Measurements from ENCODE around the gene FAM217B.
A peak's percentile ranks its signal among the peaks of the same experiment; 100 is the strongest.
"Not testable (repeated sequence)": the region's sequence is repeated elsewhere in the genome, so short reads cannot be mapped to it uniquely, and the experiment has no call there.

FAM217B gene

DNA sequence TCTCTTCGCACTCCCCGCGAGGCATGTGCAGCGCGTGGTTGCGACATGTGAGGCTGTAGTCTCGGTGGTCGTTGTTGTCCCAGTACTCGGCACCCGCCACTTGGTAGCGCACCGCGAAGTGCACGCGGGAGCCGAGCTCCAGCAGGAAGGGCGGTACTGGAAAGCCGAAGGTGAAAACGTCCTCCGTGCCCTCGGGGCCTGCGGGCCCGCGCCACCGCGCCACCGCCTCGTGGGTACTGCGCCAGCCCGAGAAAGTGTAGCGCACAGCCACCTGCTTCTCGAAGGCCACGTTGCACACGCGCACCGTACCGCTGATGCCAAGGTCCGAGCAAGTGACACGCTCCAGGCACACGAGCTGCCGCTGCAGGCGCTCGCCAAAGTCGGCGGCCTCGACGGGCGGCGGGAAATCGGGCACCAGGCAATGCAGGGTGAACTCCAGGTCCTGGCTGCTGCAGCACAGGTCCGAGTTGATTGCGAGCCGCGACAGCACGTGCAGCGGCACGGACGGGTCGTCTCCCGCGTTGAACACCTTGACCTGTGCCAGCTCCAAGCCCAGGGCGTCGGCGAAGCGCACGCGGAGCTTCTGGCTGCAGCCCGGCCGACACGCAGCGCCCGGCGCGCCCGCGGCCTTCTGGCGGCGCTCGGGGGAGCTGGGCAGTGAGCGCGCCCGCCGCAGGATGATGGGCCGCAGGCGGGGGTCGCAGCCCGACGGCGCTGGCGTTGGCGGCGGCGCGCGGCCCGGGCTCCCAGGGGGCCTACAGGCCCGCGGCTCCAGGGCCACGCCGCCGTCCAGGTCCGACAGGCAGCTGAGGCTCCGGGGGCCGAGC, 924 bp upstream of the FAM217B start:
- no peak for DNase-seq (ENCODE audit: low spot score)

GRCh38 chr20:59939879-59940128, 385 bp upstream of the FAM217B start:
- DNase-seq (ENCODE audit: low spot score), result no peak

DNA sequence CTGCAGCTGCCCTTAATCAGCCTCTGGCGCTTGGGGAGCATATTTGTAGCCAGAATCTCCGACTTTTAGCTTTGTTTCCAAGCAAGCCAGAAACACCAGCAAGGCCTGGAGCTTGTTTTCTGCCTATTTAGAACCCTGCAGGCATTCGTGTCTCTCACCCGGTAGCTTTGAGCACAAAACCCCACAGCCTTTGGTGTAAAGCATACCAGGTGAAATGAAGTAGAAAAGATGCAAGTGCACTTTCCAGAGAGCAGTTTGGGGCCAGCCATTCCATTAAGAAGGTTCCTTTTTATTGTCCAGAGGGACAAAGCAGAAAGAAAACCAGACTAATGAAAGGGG, 736 bp downstream of the FAM217B start:
- DNase-seq (ENCODE audit: low spot score), result no peak

GRCh38 chr20:59942245-59942644, 2.1 kb downstream of the FAM217B start:
- no peak for DNase-seq (ENCODE audit: low spot score)

GRCh38 chr20:59944726-59945125, 4.5 kb downstream of the FAM217B start:
- no peak for DNase-seq (ENCODE audit: low spot score)

DNA sequence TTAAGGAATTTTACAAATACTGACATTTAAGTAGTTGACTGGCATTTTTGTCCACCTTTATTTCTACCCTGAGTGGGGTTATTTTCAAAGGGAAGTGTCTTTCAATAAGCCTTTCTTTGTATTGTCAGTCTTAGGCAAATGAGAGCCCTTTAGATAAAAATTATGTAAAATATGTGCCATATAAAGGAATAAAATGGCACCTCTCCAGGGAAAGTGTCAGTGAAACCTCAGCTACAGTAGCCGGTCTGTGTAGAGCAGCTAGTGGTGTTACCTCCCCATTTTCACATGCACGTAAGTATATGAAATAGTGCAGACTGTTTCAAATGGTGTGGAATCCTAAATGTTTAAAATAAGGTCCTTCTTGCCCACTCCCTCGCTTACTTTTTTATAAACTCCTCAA, 5.0 kb downstream of the FAM217B start:
- no peak for DNase-seq (ENCODE audit: low spot score)

DNA sequence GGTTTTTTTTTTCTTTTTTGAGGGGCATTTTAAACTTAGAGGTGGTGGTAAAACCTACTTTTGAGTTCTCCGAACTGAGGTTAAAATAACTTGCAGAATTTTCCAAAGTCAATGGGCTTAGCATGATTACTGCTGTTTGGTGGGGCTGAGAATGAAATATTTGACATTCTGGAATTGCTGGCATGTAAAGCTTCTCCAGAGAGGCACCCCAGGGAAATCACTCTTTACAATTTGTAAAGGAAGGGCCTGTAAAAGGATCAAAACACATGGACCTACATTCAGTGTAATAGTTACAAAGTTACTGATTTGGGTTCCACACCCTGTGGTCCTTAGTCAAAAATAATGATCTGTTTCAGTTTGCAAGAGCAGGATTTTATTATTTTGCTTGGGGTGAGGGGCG, 5.5 kb downstream of the FAM217B start:
- no peak for DNase-seq (ENCODE audit: low spot score)

- no peak for DNase-seq (ENCODE audit: low spot score)
Measured at GRCh38 chr20:59947376-59947775, 7.2 kb downstream of the FAM217B start.

DNA sequence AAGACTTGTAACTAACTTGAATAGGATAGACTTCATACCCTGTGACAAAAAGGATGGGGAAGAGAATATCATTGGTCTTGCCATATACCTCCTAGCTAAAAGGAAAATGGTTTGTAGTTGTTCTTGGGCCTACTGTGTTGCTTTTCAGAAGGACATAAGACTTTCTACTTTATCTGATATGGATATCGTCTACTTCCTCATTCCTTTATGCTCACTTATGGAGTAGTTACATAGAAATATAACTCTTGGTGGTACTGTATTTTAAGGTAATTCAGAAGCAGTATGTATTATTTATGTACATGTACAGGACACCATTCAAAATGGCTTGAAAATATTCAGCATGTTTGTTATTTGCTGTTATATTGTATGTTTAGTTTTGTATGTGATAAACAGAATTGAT, 8.0 kb downstream of the FAM217B start:
- DNase-seq (ENCODE audit: low spot score), result no peak

GRCh38 chr20:59948828-59949720, 8.9 kb downstream of the FAM217B start:
- DNase-seq (ENCODE audit: low spot score), result peak; percentile 67

- DNase-seq (ENCODE audit: low spot score), result no peak
Measured at GRCh38 chr20:59949911-59950310, 9.7 kb downstream of the FAM217B start.

- DNase-seq (ENCODE audit: low spot score), result no peak
Measured at GRCh38 chr20:59954718-59955117, 14.5 kb downstream of the FAM217B start.

DNA sequence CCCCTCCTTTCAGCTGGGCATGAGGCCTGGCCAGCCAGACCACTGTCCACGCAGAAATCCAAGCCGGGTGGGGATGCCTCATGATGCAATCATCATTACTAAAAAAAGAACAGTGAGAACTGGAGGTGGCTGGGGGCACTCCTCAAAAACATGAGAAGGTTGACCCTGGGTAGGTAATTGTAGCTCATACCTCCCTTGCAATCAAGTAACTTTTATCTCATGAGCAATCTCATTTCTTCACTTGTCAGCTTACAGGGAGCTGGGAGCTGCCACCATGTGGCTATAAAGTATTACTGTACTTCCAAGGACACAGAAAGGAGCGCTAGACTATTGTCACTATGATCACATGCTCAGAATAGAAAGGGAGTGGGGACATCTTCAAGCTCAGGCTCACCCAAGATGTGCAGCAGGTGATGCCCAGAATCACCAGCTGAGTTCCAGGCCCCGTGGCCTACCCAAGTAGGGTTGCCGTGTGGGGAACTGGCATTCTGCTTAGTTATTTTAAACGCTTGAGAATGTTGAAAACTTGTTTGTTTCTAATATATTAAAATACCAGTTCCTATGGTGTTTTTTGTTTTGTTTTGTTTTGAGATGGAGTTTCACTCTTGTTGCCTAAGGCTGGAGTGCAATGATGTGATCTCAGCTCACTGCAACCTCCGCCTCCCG, 15.1 kb downstream of the FAM217B start:
- no peak for DNase-seq (ENCODE audit: low spot score)

- not testable (repeated sequence) for DNase-seq (ENCODE audit: low spot score)
Measured at GRCh38 chr20:59957568-59957967, 17.4 kb downstream of the FAM217B start.

GRCh38 chr20:59958123-59958522, 17.9 kb downstream of the FAM217B start, which contains the start of gene CDH26:
CDH26 (plus strand) TSS chr20:59958423; CDS start chr20:59958727, 304 bp downstream.
- no peak for DNase-seq (ENCODE audit: low spot score)

DNA sequence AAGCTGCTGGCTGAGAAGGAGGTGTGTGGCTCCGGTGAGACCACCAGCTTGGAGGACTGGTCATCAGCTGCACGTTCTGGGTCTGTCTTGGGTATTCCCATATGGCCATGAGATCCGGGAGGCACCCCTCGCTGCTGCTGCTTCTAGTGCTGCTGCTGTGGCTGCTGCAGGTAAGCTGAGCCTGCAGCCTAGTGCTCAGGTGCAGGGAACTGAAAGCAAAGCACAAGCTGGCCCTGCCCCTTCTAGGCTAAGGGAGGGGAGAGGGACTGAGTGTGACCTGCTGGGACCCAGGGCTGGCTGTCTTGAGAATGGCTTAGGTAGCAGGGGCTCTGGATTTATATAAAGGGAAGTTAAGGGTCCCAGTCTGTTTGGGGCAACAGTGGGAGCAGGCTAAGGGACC, 18.4 kb downstream of the FAM217B start:
- no peak for DNase-seq (ENCODE audit: low spot score)

- DNase-seq (ENCODE audit: low spot score), result no peak
Measured at GRCh38 chr20:59961423-59961822, 21.2 kb downstream of the FAM217B start.

DNA sequence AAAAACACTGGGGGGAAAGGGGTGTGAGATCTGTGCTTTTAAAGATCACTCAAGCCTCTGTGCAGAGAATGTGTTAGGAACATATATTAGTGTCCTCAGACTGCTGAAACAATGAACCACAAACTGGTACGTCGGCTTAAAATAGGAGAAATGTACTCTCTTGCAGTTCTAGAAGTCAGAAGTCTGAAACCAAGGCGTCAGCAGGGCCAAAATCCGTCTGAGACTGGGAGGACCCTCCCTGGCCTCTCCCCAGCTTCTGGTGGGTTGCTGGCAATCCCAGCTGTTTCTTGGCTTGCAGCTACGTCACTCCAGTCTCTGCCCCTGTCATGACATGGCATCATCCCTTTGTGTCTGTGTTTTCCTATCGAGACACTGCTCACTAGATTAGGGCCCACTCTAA, 22.0 kb downstream of the FAM217B start:
- no peak for DNase-seq (ENCODE audit: low spot score)

- DNase-seq (ENCODE audit: low spot score), result no peak
Measured at GRCh38 chr20:59966428-59966827, 26.2 kb downstream of the FAM217B start.

DNA sequence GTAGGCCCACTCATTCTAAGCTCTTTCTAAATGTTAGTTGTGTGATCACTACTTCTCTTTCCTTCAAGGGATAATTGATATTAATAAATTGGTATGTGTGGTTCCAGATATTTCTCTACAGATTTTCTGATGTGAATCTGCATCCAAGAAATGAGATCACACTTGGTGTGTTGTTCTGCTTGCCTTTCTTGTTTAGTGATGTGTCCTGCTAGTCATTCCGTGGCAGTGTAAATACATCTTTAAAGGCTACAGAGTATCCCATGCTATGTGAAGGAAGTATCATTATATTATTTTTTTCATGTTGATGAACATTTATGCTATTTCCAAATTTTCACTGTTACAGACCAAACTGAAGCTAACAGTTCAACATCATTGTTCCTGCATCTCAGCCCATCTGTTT, 31.2 kb downstream of the FAM217B start:
- no peak for DNase-seq (ENCODE audit: low spot score)

- DNase-seq (ENCODE audit: low spot score), result no peak
Measured at GRCh38 chr20:59972037-59972801, 32.0 kb downstream of the FAM217B start.

DNA sequence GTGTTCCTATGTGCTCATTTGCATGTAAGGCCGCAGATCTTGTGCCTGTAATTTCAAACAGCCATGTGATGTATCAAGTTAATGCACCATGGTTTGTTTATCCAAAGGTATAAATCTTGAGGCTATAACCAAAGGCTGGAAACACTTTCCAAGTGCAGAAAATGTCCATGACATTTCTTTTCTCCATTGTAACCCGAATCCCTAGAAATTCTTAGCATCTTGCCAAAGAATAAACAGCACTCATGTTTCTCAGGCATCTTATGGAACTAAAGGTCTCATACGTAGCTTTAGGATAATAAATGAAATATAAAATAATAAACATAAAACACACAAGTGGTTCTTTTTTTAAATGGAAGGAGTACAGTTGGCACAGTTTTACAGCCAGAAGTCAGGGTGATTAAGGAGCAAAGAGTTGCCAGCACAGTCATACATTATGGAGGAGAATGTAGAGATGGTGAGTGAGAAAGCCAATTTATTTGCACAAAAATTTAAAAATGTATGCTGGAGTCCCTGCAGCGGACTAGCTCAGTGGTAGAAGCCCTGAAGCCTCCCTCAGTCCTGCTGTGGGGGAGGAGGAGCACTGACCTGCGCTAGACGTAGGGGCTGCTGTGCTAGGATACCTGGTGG, 36.1 kb downstream of the FAM217B start:
- DNase-seq (ENCODE audit: low spot score), result no peak
